A549 (cell line): Measurements from ENCODE around the gene CTPS2.

Experiments
- CTCF ChIP-seq: fragments of >200 bp; sonication (Bioruptor Twin); formaldehyde crosslinking; IDR thresholded peaks from 3 replicates; pipeline ENCODE4 v1.5.1; 2016
- ELK1 ChIP-seq: fragments of 150-350 bp; IDR thresholded peaks from 2 replicates; pipeline ENCODE4 v1.6.1; 2014; ENCODE audit warnings: low read depth, mild to moderate bottlenecking, low read length
- EP300 ChIP-seq, 2 experiments: fragments of >200 bp; sonication (Bioruptor Twin); formaldehyde crosslinking; IDR thresholded peaks; 2 replicates in 1 of 2; 3 replicates in 1 of 2; pipeline ENCODE4 v1.6.1; 2016 to 2017
- POLR2A ChIP-seq: IDR thresholded peaks from 2 replicates; pipeline ENCODE4 v1.6.1; 2012; ENCODE audit warnings: mild to moderate bottlenecking, low read length
- RAD21 ChIP-seq, 2 experiments: fragments of >200 bp in 1 of 2; sonication (Bioruptor Twin) in 1 of 2; formaldehyde crosslinking in 1 of 2; IDR thresholded peaks in 1 of 2; conservative IDR thresholded peaks in 1 of 2; 2 replicates in 1 of 2; 3 replicates in 1 of 2; pipeline ENCODE4 v1.6.1; 2012 to 2018; ENCODE audit warnings: inconsistent platforms in 1 of 2
- RNF2 ChIP-seq: fragments of 200-600 bp; sonication (generic); IDR thresholded peaks from 2 replicates; pipeline ENCODE4 v1.6.1; 2016; ENCODE audit warnings: low read depth, mild to moderate bottlenecking, antibody characterized with exemption, moderate library complexity, borderline replicate concordance
- TP53 ChIP-seq: fragments of 250-450 bp; sonication (Bioruptor Pico); IDR thresholded peaks from 2 replicates; pipeline ENCODE4 v1.5.0; 2021; ENCODE audit warnings: mild to moderate bottlenecking, moderate library complexity

- no peak for TF ChIP-seq TP53 (CRISPR knock-in tag)
- TF ChIP-seq CTCF: no peak
- TF ChIP-seq RAD21 (conservative IDR thresholded peaks at IDR 0.05 in 1 of 2, IDR thresholded peaks at IDR 0.05 in 1 of 2): no peak
- TF ChIP-seq RNF2: no peak
- TF ChIP-seq ELK1: no peak
- no peak for TF ChIP-seq POLR2A
- TF ChIP-seq EP300 (IDR thresholded peaks at IDR 0.05): no peak
Observed at GRCh38 chrX:16718824-16719333, 6.4 kb upstream of the CTPS2 start.
